Smooth muscle cell of trachea (primary cell): ENCODE results near the gene BPI. TPM values are rescaled to one million over a fixed set of nuclear protein-coding genes. Genes with fewer than 3 reads are reported as not detected.

ENCODE experiments used
- total RNA-seq: library from RNA; depleted of rRNA; stranded (reverse); fragments of >200 nt; gene quantifications from 2 replicates; pipeline ENCODE4 v1.2.1, GENCODE V29; 2014

The BPI gene
- under 0.01 TPM in 1 of 2 replicates, not detected in the other for total RNA-seq

DNA sequence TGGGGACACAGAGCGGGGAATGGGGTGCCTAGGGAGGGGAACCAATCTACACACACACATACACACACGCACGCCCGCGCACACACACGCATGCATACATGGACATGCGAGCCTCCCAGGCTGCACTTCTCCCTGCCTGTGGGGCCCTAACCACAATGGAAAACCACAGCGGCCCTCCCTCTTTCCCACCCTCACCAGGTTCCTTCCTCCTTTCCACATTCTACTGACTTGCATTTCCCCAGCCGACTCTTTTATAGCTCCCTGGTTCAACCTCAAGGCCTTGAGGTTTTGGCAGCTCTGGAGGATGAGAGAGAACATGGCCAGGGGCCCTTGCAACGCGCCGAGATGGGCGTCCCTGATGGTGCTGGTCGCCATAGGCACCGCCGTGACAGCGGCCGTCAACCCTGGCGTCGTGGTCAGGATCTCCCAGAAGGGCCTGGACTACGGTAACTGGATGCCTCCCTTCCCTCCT is at the start of gene BPI:
Gene BPI, plus strand, starts transcription at position 249 of the 472 bp plus-strand sequence. Its CDS starts 68 bp downstream, at position 317.

DNA sequence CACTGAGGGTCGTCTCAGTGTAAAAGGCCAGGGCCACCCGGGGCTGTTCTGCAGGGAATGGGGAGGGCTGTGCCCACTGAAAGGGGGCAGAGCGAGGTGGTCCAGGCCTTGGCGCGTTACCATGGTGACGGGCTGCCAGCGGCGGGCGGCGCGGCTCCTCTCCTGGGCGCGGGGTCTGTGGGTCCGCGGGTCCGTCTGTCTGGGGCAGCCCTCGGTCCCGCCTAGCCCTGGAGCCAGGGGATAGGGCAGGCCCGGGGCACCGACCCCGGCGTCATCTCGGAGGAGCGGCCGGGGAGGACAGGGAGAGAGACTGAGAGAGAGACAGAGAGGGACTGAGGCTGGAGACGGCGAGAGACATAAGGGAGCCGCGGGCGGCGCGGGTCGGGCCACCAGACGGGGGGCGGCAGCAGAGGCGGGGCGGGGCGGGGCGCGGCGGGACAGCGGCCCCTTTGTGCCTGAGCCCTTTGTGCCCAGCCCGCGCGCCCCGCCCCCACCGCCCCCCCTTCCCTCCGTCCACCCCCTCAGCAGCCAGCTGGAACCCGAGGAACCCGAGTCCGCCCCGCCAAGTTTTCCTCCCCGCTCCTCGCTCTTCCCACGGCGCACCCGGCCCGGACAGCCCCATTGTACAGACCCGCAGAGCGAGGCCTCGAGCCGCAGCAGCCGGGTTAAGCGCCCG is 43.4 kb upstream of the BPI start, which contains the start of gene KIAA1755:
Gene KIAA1755, minus strand, starts transcription at position 358 of the 676 bp plus-strand sequence. Its CDS starts 235 bp downstream, at position 123.

DNA sequence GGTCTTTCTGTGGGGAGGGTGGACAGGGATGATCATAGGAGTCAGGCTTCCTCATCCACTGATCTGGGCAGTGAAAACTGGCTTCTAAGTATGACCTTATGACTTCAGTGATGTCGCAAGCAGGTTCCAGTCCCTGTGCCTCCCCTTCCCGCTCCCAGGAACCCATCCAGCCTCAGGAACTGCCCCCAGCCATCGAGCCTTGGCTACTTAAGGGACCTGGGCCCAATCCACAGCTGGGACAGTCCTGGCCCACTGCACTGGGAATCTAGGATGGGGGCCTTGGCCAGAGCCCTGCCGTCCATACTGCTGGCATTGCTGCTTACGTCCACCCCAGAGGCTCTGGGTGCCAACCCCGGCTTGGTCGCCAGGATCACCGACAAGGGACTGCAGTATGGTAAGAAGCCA is 42.3 kb downstream of the BPI start, which contains the start of gene LBP:
Gene LBP, plus strand, starts transcription at position 236 of the 405 bp plus-strand sequence. Its CDS starts 35 bp downstream, at position 271.

Other genes with a start within 250 kb of the BPI start
- gene TGM2, start 138.9 kb upstream of the BPI start, total RNA-seq, result 72.3 and 109 TPM in 2 replicates
- 4.1 and 4.3 TPM in 2 replicates for gene KIAA1755, start 43.4 kb upstream of the BPI start, total RNA-seq
- gene LBP, start 42.3 kb downstream of the BPI start, total RNA-seq, result not detected in 2 replicates
- 4.5 and 6.5 TPM in 2 replicates for gene SNHG17, start 131.2 kb downstream of the BPI start, total RNA-seq
- 32.7 and 37.1 TPM in 2 replicates for gene RALGAPB, start 168.7 kb downstream of the BPI start, total RNA-seq